ENCODE results near the gene NDST3.

The NDST3 gene

GRCh38 chr4:118014831-118015230 lies 19.5 kb upstream of the NDST3 start:
- TF ChIP-seq CTCF (IDR thresholded peaks at IDR 0.05; ENCODE audit: low read length, missing control alignments) = no peak
- no peak overlapping the region for H3K4me3 ChIP-seq (replicated peaks; ENCODE audit: low read depth, low read length)
- no peak for DNase-seq (ENCODE audit: low read depth)

GRCh38 chr4:118018381-118019145 lies 15.7 kb upstream of the NDST3 start:
- DNase-seq (ENCODE audit: low read depth) = no peak
- no peak for TF ChIP-seq CTCF (IDR thresholded peaks at IDR 0.05; ENCODE audit: low read length, missing control alignments)
- H3K4me3 ChIP-seq (replicated peaks; ENCODE audit: low read depth, low read length) = no peak overlapping the region

DNA sequence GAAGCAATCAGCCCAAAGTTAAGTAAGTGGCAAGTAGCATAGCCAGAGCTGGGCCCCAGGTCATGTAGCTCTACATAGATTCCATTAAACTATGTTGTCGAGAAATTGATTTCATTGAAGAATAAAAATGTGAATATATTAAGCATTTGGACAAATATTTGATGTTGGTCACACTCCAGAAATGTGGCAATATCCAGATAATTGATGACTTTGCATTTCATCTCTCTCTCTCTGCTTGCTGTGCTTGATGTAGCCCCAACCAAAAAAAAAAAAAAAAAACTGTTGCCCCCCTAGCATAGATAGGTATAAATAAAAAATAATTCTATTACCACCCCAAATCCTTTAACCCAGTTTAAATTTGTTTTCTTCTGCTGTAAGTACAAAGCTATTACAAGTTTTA lies 7.5 kb upstream of the NDST3 start:
- no peak overlapping the region for H3K4me3 ChIP-seq (replicated peaks; ENCODE audit: low read depth, low read length)
- no peak for DNase-seq (ENCODE audit: low read depth)
- TF ChIP-seq CTCF (IDR thresholded peaks at IDR 0.05; ENCODE audit: low read length, missing control alignments) = no peak

DNA sequence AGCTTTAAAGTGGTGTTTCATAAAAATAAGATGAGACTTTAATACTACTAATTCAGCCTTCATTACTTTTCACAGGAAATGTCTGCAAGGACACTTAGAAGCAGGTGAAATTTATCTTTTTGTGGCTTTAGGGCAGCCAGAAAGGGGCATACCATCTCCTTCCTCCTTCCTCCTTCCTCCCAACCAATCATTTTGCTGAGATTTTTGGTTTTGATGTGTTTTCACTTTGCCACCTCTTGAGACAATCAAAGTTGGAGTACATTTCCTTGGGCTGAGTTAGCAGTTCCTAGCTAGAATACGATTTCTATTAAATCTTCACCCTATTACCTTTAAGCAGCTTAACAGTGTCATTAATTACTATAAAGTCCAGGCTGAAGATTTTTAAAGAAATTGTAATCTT lies 5.1 kb upstream of the NDST3 start:
- DNase-seq (ENCODE audit: low read depth) = no peak
- H3K4me3 ChIP-seq (replicated peaks; ENCODE audit: low read depth, low read length) = no peak overlapping the region
- TF ChIP-seq CTCF (IDR thresholded peaks at IDR 0.05; ENCODE audit: low read length, missing control alignments) = no peak

DNA sequence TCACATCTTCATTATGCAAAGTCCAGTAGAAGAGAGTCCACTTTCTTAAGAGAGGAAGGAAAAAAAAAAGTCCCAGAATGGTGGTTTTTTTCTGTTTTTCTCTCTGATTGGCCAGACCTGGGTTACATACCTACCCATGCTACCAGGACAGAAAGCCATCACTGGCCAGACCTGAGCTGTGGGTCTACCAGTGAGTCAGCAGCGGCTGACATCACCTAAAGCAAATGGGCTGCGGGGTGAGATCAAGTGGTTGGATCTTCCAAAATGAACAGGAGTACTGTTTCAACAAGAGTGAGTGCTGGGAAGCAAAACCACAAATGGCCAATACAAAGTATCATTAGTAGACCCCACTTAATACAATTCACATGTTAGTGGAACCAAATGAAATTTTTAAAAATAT lies 1.6 kb upstream of the NDST3 start:
- TF ChIP-seq CTCF (IDR thresholded peaks at IDR 0.05; ENCODE audit: low read length, missing control alignments) = no peak
- DNase-seq (ENCODE audit: low read depth) = no peak
- no peak overlapping the region for H3K4me3 ChIP-seq (replicated peaks; ENCODE audit: low read depth, low read length)

GRCh38 chr4:118033148-118034052 lies 886 bp upstream of the NDST3 start:
- peak overlapping the region; percentile 42 for H3K4me3 ChIP-seq (replicated peaks; ENCODE audit: low read depth, low read length)
- peak; percentile 25 for DNase-seq (ENCODE audit: low read depth)
- no peak for TF ChIP-seq CTCF (IDR thresholded peaks at IDR 0.05; ENCODE audit: low read length, missing control alignments)

Data from fibroblast of pulmonary artery (primary cell).